GM18867 (cell line): ENCODE results near the gene MAPK11.

Experiments
- ATAC-seq: cut with Tn5 transposase; IDR thresholded peaks from one replicate; pipeline ENCODE4 v1.9.1; 2021; ENCODE audit warnings: mild to moderate bottlenecking, moderate library complexity; ENCODE audit not compliant: unreplicated experiment

MAPK11 gene

DNA sequence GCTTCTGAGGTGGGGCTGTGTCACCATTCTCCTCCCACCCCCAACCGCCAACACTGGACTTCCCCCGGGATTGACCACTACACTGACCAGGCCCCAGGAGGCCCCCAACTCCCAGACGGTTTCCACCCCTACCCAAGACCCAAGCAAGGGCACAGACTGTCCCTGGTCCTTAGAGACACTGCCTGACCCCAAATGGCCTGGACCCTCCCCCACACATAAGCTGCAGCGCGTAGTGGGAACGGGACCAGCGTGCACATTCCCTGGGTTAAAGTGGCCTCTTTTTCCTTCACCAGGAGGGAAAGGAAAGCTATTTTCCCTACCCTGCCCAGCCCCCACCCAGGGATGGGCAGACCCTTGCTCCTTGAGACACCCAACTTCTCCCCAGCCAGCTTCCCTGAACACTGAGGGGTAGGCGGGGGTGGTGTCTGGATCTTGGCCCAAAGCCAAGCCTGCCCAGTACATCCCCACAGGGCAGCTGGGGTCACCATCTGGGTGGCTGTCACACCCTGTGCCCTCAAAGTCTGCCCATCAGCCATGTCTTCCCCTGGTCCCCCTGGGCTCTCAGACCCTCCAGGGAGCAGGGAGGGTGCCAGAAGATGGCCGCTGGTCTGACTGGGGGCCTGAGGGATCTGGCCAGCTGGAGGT lies 7.1 kb downstream of the MAPK11 start:
- no peak for ATAC-seq

- no peak for ATAC-seq
Measured at GRCh38 chr22:50262460-50262911, 7.7 kb downstream of the MAPK11 start.

GRCh38 chr22:50261615-50262459 lies 8.3 kb downstream of the MAPK11 start, which contains the start of gene MAPK12:
Gene MAPK12 (minus strand): TSS chr22:50261683. CDS start chr22:50261509, 174 bp downstream.
- no peak for ATAC-seq

- ATAC-seq: no peak
Measured at GRCh38 chr22:50260801-50261614, 9.2 kb downstream of the MAPK11 start.

GRCh38 chr22:50260434-50260800 lies 9.8 kb downstream of the MAPK11 start:
- no peak for ATAC-seq

GRCh38 chr22:50259302-50259701 lies 10.9 kb downstream of the MAPK11 start:
- ATAC-seq: no peak

GRCh38 chr22:50258361-50259292 lies 11.6 kb downstream of the MAPK11 start:
- ATAC-seq: no peak

- ATAC-seq: no peak
Measured at GRCh38 chr22:50257451-50258360, 12.5 kb downstream of the MAPK11 start.

DNA sequence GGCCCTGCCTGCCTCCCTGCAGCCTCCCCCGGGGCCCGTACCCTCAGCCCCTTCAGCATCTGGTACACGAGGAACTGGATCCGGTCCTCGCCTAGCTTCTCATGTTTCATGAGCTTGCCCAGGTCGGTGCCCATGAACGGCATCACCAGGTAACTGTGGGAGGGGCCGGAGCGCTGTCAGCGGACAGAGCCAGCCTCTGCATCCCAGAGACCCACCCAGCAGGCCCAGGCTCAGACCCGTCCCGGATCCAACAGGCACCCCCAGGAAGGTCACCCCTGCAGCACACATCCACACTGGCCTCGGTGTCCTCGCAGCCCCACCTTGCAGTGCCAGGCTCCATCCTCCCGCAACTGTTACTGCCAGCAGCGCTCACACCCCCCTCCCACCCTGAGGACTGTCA lies 13.1 kb downstream of the MAPK11 start:
- ATAC-seq: no peak

DNA sequence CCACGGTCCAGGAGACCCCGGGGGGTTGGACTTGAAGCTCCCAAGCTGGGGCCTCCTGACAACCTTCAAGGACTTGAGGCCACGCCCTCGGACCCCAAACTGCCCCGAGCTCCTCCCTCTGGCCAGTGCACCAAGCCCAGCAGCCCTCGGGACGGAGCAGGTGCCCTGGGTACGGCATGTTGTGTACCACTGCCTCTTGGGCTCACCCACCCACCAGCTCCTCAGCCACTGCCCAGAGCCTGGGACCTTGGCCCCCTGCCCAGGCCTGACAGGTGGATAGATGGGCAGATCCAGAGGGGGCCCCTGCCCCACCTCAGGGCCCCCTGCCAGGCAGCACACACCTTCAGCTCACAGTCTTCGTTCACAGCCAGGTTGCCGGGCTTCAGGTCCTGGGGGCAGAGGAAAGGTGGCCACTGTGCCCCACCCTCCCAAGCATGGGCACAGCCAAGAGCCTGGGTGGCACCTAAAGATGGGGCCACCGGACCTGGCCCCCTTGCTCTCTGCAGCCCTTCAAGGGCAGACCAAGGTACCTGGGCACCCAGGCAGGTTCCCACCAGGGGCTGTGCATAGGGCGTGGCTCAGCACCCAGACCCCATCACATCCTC lies 13.8 kb downstream of the MAPK11 start:
- no peak for ATAC-seq

DNA sequence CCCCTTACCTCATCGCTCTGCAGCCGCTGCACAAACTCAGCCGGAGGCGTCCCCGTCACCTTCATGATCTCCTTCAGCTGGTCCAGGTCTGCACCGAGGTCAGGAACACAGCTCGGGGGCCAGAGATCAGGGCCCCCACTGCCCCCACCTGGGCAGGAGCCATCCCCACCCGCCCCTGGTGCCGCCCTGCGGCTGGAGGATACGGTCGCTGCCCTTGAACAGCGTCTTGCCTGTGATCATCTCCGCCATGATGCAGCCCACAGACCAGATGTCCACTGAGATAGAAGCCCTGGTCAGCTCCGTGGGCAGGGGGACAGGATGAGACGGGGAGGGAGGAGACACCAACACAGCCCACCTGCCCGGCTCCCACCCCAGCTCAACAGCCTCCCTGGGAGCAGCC lies 14.6 kb downstream of the MAPK11 start:
- ATAC-seq: no peak

DNA sequence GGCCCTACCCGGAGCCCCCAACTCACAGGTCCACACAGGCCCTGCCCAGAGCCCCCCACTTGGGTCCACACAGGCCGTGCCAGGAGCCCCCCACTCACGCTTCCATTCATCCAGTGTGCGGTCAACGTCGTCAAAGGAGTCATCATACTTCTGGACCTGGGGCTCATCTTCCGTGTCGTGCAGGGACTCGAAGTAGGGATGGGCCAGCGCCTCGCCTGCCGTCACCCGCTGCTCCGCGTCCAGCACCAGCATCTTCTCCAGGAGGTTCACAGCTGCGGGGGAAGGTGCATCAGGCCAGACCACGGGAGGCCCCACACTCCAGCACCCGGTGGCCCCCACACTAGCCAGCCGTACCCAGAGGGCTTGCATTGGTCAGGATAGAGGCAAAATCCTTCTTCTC lies 15.1 kb downstream of the MAPK11 start:
- no peak for ATAC-seq

GRCh38 chr22:50253941-50254340 lies 16.2 kb downstream of the MAPK11 start:
- no peak for ATAC-seq

- ATAC-seq: no peak
Measured at GRCh38 chr22:50253046-50253915, 16.9 kb downstream of the MAPK11 start.

DNA sequence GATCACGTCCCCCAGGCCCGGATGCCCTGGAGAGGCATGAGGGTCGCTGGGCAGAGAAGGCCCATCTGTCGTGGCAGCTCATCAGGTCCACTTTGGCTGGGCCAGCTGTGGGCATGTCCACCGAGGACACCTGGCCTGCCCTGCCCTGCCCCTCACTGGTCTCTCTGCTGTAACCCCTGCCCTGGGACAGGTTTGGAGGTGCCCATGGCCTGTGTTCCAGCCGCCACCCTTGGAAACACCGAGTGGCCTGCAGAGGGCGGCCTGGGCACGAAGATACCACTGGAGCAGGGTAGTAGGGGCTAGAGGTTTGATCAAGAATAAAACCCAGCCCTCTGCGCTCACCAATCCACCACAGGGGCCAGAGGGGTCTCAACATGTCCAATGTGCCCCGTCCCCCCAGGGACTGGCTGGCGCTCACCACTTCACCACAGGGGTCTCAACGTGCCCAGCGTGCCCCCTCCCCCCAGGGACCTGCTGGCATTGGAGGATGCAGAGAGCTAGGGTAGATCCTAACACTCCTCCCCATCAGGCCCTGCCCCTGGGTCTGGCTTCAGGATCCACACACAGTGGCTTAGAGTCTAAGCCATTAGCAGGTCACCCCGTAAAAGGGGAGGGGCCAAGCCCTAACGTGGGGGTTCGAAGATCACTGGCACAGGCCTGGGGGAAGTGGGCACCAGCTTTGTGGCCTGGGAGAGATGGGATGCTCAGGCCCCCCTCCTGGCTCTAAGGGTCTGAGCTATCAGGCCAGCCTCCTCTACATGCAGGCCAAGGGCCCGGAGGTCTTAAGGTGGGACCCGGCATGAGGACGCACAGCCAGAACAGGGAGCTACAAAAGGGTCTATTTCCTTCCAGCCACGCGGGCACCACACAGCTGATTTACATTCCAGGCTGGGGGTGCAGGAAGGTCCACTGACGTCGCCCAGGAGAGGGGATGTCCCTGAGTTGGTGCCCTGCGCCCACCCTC lies 17.8 kb downstream of the MAPK11 start:
- no peak for ATAC-seq

- no peak for ATAC-seq
Measured at GRCh38 chr22:50251477-50252081, 18.6 kb downstream of the MAPK11 start.
